PC-9 (cell line): ENCODE measurements around the gene ADGRA1.
"Not testable (repeated sequence)": the region's sequence is repeated elsewhere in the genome, so short reads cannot be mapped to it uniquely, and the experiment has no call there.

Experiments
- CTCF ChIP-seq: fragments of 200-600 bp; sonication (generic); conservative IDR thresholded peaks from 2 replicates; pipeline ENCODE4 v1.6.1; 2017; ENCODE audit warnings: mixed run types, antibody characterized with exemption, mild to moderate bottlenecking, moderate library complexity
- EZH2 ChIP-seq: fragments of 200-600 bp; sonication (generic); IDR thresholded peaks from 2 replicates; pipeline ENCODE4 v1.8.0; 2017; ENCODE audit warnings: antibody characterized with exemption, low read depth

GRCh38 chr10:133111640-133112039 is 23.9 kb downstream of the ADGRA1 start:
- not testable (repeated sequence) for TF ChIP-seq CTCF, EZH2
